ENCODE data around the gene FLYWCH2.
"Not testable (repeated sequence)": the region's sequence is repeated elsewhere in the genome, so short reads cannot be mapped to it uniquely, and the experiment has no call there.

DNA sequence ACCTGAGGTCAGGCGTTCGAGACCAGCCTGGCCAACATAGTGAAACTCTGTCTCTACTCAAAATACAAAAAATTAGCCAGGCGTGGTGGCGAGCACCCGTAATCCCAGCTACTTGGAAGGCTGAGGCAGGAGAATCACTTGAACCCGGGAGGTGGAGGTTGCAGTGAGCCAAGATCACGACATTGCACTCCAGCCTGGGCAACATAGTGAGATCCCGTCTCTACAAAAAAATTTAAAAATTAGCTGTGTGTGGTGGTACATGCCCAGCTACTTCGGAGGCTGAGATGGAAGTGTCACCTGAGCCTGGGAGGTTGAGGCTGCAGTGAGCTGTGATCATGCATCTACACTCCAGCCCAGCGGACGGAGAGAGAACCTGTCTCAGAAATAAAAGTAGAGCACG lies 60.7 kb downstream of the FLYWCH2 start:
- not testable (repeated sequence) for TF ChIP-seq CHD4 (IDR thresholded peaks at IDR 0.05; ENCODE audit: borderline replicate concordance); POLR2A (IDR thresholded peaks at IDR 0.05; ENCODE audit: low read length); NR3C1 (IDR thresholded peaks at IDR 0.05); EHMT2 (IDR thresholded peaks at IDR 0.05; ENCODE audit: low read depth); CEBPB (IDR thresholded peaks at IDR 0.05)
- TF ChIP-seq, protein P1, sequence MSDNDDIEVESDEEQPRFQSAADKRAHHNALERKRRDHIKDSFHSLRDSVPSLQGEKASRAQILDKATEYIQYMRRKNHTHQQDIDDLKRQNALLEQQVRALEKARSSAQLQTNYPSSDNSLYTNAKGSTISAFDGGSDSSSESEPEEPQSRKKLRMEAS (IDR thresholded peaks at IDR 0.05): not testable (repeated sequence)

All from A549 (cell line).